K562 (cell line): ENCODE measurements around the gene SMARCC1. TPM values are rescaled to one million over a fixed set of nuclear protein-coding genes. Genes with fewer than 3 reads are reported as not detected.

Experiments used
- ATAC-seq: fragments of 200-7000 bp; cut with Tn5 transposase; 3 replicates; pipeline ENCODE4 v1.9.1; 2020; ENCODE audit warnings: moderate library complexity
- BruUV-seq: library from RNA; stranded (reverse); fragments of 400-500 nt; replicated peaks from 2 replicates; lab custom pipeline; 2021; lab: Mats Ljungman, UMichigan
- CTCF ChIA-PET: fragments of 300-600 bp; formaldehyde crosslinking; extraction: SDS; loops from one replicate; lab custom pipeline; 2021; ENCODE audit warnings: low intra/inter-chr PET ratio; lab: Yijun Ruan, JAX
- POLR2A ChIA-PET: fragments of 300-600, 350-650 bp; sonication (Branson Sonifier 250); formaldehyde crosslinking; extraction: SDS; loops from one replicate; lab custom pipeline; 2021; ENCODE audit warnings: antibody characterized with exemption, inconsistent platforms; lab: Yijun Ruan, JAX
- DNase-seq, 4 experiments: peaks; one replicate each; pipeline versions ENCODE4 v3.0.0 to v3.0.0-alpha.2; 2011 to 2018; ENCODE audit warnings: low spot score in 3 of 4, mixed read lengths in 3 of 4; ENCODE audit errors: extremely low read depth in 1 of 4
- FAIRE-seq: peaks from 2 replicates; lab custom pipeline; 2011; peaks lifted over from hg19 to GRCh38; lab: Jason Lieb, UNC
- H2AFZ ChIP-seq: 2 replicates; pipeline ENCODE4 v1.6.0; 2011; ENCODE audit warnings: low read depth, low read length, control low read depth, inconsistent platforms
- H3K27ac ChIP-seq: fragments of 200-600 bp; 3 replicates; pipeline ENCODE4 v1.8.0; 2011; ENCODE audit warnings: low read depth, mild to moderate bottlenecking, control low read depth, inconsistent platforms, low read length, moderate library complexity, mixed read lengths; ENCODE audit errors: extremely low read depth
- H3K27me3 ChIP-seq, 2 experiments: fragments of 300-600 bp in 1 of 2; 2 replicates in 1 of 2; 3 replicates in 1 of 2; pipeline versions ENCODE4 v1.6.0 to v1.8.0; 2011; ENCODE audit warnings: inconsistent platforms in 2 of 2, low read length in 2 of 2, mild to moderate bottlenecking in 1 of 2, mixed read lengths in 1 of 2, moderate library complexity in 1 of 2; ENCODE audit not compliant: control insufficient read depth in 2 of 2, insufficient read depth in 2 of 2
- H3K36me3 ChIP-seq: fragments of 300-600 bp; 3 replicates; pipeline ENCODE4 v1.8.0; 2011; ENCODE audit warnings: mild to moderate bottlenecking, low read length, inconsistent platforms; ENCODE audit not compliant: control insufficient read depth, insufficient read depth
- H3K4me1 ChIP-seq, 2 experiments: fragments of 200-600 bp in 1 of 2; replicated peaks in 1 of 2; 2 replicates in 1 of 2; 3 replicates in 1 of 2; pipeline versions ENCODE4 v1.5.1 to v1.8.0; 2011; ENCODE audit warnings: inconsistent platforms in 2 of 2, low read length in 2 of 2, mild to moderate bottlenecking in 1 of 2, mixed read lengths in 1 of 2, moderate library complexity in 1 of 2; ENCODE audit not compliant: control insufficient read depth in 2 of 2, insufficient read depth in 2 of 2
- H3K4me2 ChIP-seq: 2 replicates; pipeline ENCODE4 v1.6.1; 2011; ENCODE audit warnings: low read length, control low read depth, inconsistent platforms, mixed read lengths; ENCODE audit not compliant: insufficient read depth
- H3K4me3 ChIP-seq: fragments of 200-600 bp; sonication (generic), shearing (Covaris generic); 2 replicates; pipeline ENCODE4 v1.5.1; 2016; ENCODE audit warnings: control low read depth, inconsistent platforms
- H3K79me2 ChIP-seq: fragments of 200-600 bp; 3 replicates; pipeline ENCODE4 v1.8.0; 2011; ENCODE audit warnings: low read length, inconsistent platforms; ENCODE audit not compliant: control insufficient read depth, insufficient read depth
- H3K9ac ChIP-seq, 2 experiments: 2 replicates each; pipeline versions ENCODE4 v1.6.0 to v1.6.1; 2011; ENCODE audit warnings: low read depth in 2 of 2, low read length in 2 of 2, control low read depth in 1 of 2, inconsistent platforms in 1 of 2, mild to moderate bottlenecking in 1 of 2, mixed read lengths in 1 of 2; ENCODE audit not compliant: insufficient read depth in 1 of 2
- H3K9me1 ChIP-seq: one replicate; pipeline ENCODE4 v1.6.0; 2011; ENCODE audit warnings: inconsistent platforms, mild to moderate bottlenecking, low read length, moderate library complexity; ENCODE audit not compliant: control insufficient read depth, insufficient read depth
- H3K9me3 ChIP-seq: replicated peaks from 2 replicates; pipeline ENCODE4 v1.5.1; 2011; ENCODE audit warnings: low read depth, low read length, inconsistent platforms; ENCODE audit not compliant: control insufficient read depth, insufficient read depth
- H4K20me1 ChIP-seq: replicated peaks from 2 replicates; pipeline ENCODE4 v1.6.1; 2011; ENCODE audit warnings: low read length, inconsistent platforms, mixed read lengths; ENCODE audit not compliant: control insufficient read depth, insufficient read depth
- CBFA2T3 ChIP-seq: fragments of 450-650 bp; IDR thresholded peaks from 2 replicates; pipeline ENCODE4 v1.6.1; 2017
- CBX3 ChIP-seq, 2 experiments: IDR thresholded peaks; 1 replicate in 1 of 2; 2 replicates in 1 of 2; pipeline ENCODE4 v1.6.1; 2012; ENCODE audit warnings: inconsistent platforms in 2 of 2, low read length in 2 of 2, borderline replicate concordance in 1 of 2, control low read depth in 1 of 2
- ZBED1 ChIP-seq: IDR thresholded peaks from 2 replicates; pipeline ENCODE4 v1.6.1; 2014
- ZFP30 ChIP-seq: fragments of 250-450 bp; sonication (Bioruptor Pico); IDR thresholded peaks from 2 replicates; pipeline ENCODE4 v1.8.0; 2022; ENCODE audit warnings: moderate library complexity, mild to moderate bottlenecking, inconsistent platforms, borderline replicate concordance
- ZNF121 ChIP-seq: sonication (generic); formaldehyde crosslinking; conservative IDR thresholded peaks from 2 replicates; pipeline ENCODE4 v1.8.0; 2022; ENCODE audit warnings: missing genetic modification reagents
- WGBS: fragments of 100-300 bp; shearing (Covaris generic); methylation state at CpG from one replicate; pipeline ENCODE4 v1.1.6; 2016; ENCODE audit warnings: low coverage, mixed read lengths; ENCODE audit not compliant: insufficient coverage; ENCODE audit errors: missing lambda C conversion rate; 5-methylcytosine and 5-hydroxymethylcytosine counted together
- in situ Hi-C: fragments of 300-500 bp; cut with MboI; formaldehyde crosslinking; loops from 4 replicates; pipeline ENCODE4 v1.15.0; 2018; ENCODE audit warnings: inconsistent platforms, mixed read lengths
- intact Hi-C: fragments of 100-400 bp; cut with micrococcal nuclease; formaldehyde crosslinking; loops from 2 replicates; pipeline ENCODE4 v1.14.2; 2022
- polyA plus RNA-seq, 8 experiments: library from polyadenylated mRNA; depleted of rRNA in 4 of 8; stranded (reverse) in 5 of 8; unstranded in 3 of 8; fragments of >200 nt; fragmentation: Nextera tagmentation in 2 of 8; fragmentation: Illumina TruSeq in 1 of 8; extraction: Ambion mirVana in 2 of 8; extraction: Trizol in 1 of 8; gene quantifications; 2 replicates each; pipeline versions ENCODE4 v1.2.1 to v1.2.3, GENCODE V29; 2011 to 2014; ENCODE audit warnings: inconsistent platforms in 1 of 8, missing spikeins in 1 of 8
- total RNA-seq, 7 experiments: library from RNA; depleted of rRNA in 6 of 7; stranded (reverse); fragments of >200 nt in 6 of 7; fragmentation: Illumina TruSeq in 2 of 7; extraction: Trizol in 2 of 7; gene quantifications; 2 replicates each; pipeline versions ENCODE4 v1.2.1 to v1.2.3, GENCODE V29; 2011 to 2021; ENCODE audit warnings: low replicate concordance in 1 of 7
- TF ChIP-seq, protein P1 (sequence below): fragments of 250-450 bp; sonication (Bioruptor Pico); IDR thresholded peaks from 2 replicates; pipeline ENCODE4 v1.8.0; 2021; ENCODE audit warnings: mild to moderate bottlenecking, moderate library complexity

The SMARCC1 gene
- total and polyA plus RNA-seq, 9 of the 15 experiments (the other 6 are each of a cell fraction or from before 2014, with no cell fraction given): 20.7 to 199 (median 66.0) TPM

DNA sequence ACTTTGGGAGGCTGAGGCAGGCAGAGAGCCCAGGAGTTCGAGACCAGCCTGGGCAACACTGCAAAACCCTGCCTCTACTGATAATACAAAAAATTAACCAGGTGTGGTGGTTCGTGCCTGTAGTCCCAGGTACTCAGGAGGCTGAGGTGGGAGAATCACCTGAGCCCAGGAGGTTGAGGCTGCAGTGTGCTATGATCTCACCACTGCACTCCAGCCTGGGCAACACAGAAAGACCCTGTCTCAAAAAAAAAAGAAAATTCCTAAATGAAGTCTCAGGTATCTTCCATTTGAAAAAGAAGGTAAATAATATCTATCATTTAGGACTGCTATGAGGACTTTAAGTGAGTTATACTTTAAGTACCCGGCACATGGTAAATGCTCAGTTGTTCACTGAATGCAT is 2.9 kb downstream of the SMARCC1 start:
- CTCF ChIA-PET: no interaction called here
- peaks cover 89% of the 10 kb centered on the region for H3K79me2 ChIP-seq
- H3K4me3 ChIP-seq: peak overlapping the region; percentile 69; the same call in 1 of the 2 replicates
- no peak for DNase-seq
- H3K27me3 ChIP-seq: no peaks in the 10 kb centered on the region
- H3K36me3 ChIP-seq: peaks cover 41% of the 10 kb centered on the region
- H3K4me2 ChIP-seq: no peak overlapping the region; the same call in 1 of the 2 replicates
- no peaks in the 10 kb centered on the region for H3K9me3 ChIP-seq
- POLR2A ChIA-PET: interaction anchor here (0.6 to 2.5 kb wide), 4 partner anchors 9 to 908 kb away, joined by 3 to 14 read pairs (median 4); no protein-coding TSS in a partner anchor
- intact Hi-C loops (no loop called here), in situ Hi-C loops (no loop called here)
- H3K27ac ChIP-seq: peak overlapping the region; percentile 59; the same call in 1 of the 3 replicates
- peaks cover 16 to 25% of the 10 kb centered on the region in 2 experiments for H3K4me1 ChIP-seq
- ATAC-seq: no peak
- H3K9me1 ChIP-seq: no peaks in the 10 kb centered on the region
- WGBS: 87% methylated on average over 3 of the region's 3 CpGs
- BruUV-seq: no TSS peak
- peak overlapping the region; percentile 70 to 94 for H3K9ac ChIP-seq
- TF ChIP-seq ZNF121 (CRISPR knock-in tag) (peak; percentile 77), ZBED1 (no peak), ZFP30 (no peak), CBX3 (IDR thresholded peaks at IDR 0.05; ENCODE audit: borderline replicate concordance in 1 of 2, low read length in 2 of 2) (no peak), CBFA2T3 (no peak)
- TF ChIP-seq, protein P1, sequence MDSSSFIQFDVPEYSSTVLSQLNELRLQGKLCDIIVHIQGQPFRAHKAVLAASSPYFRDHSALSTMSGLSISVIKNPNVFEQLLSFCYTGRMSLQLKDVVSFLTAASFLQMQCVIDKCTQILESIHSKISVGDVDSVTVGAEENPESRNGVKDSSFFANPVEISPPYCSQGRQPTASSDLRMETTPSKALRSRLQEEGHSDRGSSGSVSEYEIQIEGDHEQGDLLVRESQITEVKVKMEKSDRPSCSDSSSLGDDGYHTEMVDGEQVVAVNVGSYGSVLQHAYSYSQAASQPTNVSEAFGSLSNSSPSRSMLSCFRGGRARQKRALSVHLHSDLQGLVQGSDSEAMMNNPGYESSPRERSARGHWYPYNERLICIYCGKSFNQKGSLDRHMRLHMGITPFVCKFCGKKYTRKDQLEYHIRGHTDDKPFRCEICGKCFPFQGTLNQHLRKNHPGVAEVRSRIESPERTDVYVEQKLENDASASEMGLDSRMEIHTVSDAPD (CRISPR knock-in tag): no peak
- 0 out of 2 replicates have a peak, but pooled peaks cover 3% of the 10 kb centered on the region for H4K20me1 ChIP-seq
- no peak for FAIRE-seq
- no peak overlapping the region for H2AFZ ChIP-seq
